Breast epithelium (tissue), 3 donors: Measurements from ENCODE around the gene SIGLEC14.

ENCODE experiments used
- POLR2A ChIP-seq: fragments of 450-650 bp; IDR thresholded peaks from one replicate; pipeline ENCODE4 v1.6.1; 2016; ENCODE audit warnings: antibody characterized with exemption, mild to moderate bottlenecking, moderate library complexity
- POLR2AphosphoS5 ChIP-seq, 3 donors: sonication (generic); formaldehyde crosslinking; IDR thresholded peaks; one replicate each; pipeline ENCODE4 v1.6.1; 2017; ENCODE audit warnings: antibody characterized with exemption in 3 of 3
- TF ChIP-seq, protein P1 (sequence below), 3 donors: fragments of 450-650 bp; IDR thresholded peaks; one replicate each; pipeline ENCODE4 v1.5.1; 2016 to 2017; ENCODE audit warnings: antibody characterized with exemption in 3 of 3, mild to moderate bottlenecking in 3 of 3, moderate library complexity in 3 of 3

DNA sequence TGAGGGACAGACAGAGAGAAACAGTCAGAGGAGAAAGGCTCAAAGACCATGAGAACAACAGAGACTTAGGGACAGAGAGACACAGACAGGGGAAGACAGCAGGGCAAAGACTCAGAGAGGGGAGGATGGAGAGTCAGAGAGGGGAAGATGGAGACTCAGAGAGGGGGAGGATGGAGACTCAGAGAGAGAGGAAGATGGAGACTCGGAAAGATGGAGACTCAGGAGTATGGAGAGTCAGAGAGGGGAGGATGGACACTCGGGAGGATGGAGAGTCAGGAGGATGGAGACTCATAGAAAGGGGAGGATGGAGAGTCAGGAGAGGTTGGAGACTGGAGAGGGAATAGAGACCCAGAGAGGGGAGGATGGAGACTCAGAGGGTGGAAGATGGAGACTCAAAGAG, 47.2 kb upstream of the SIGLEC14 start:
- TF ChIP-seq POLR2A, result no peak
- TF ChIP-seq, protein P1, sequence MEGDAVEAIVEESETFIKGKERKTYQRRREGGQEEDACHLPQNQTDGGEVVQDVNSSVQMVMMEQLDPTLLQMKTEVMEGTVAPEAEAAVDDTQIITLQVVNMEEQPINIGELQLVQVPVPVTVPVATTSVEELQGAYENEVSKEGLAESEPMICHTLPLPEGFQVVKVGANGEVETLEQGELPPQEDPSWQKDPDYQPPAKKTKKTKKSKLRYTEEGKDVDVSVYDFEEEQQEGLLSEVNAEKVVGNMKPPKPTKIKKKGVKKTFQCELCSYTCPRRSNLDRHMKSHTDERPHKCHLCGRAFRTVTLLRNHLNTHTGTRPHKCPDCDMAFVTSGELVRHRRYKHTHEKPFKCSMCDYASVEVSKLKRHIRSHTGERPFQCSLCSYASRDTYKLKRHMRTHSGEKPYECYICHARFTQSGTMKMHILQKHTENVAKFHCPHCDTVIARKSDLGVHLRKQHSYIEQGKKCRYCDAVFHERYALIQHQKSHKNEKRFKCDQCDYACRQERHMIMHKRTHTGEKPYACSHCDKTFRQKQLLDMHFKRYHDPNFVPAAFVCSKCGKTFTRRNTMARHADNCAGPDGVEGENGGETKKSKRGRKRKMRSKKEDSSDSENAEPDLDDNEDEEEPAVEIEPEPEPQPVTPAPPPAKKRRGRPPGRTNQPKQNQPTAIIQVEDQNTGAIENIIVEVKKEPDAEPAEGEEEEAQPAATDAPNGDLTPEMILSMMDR (IDR thresholded peaks at IDR 0.05), result no peak
- TF ChIP-seq POLR2AphosphoS5 (IDR thresholded peaks at IDR 0.05), result no peak
